Hepatocyte (in vitro differentiated cells): ENCODE measurements around the gene SMIM24. TPM values are rescaled to one million over a fixed set of nuclear protein-coding genes. Genes with fewer than 3 reads are reported as not detected.

Experiments
- DNase-seq: peaks from one replicate; pipeline ENCODE4 v3.0.0-alpha.2; 2016; ENCODE audit warnings: low spot score
- H2AFZ ChIP-seq: fragments of 200-600 bp; sonication (generic); 2 replicates; pipeline ENCODE4 v1.6.0; 2016; ENCODE audit warnings: antibody characterized with exemption, mild to moderate bottlenecking
- H3K27ac ChIP-seq: fragments of 200-600 bp; sonication (generic); 2 replicates; pipeline ENCODE4 v1.5.1; 2016; ENCODE audit warnings: mild to moderate bottlenecking
- H3K27me3 ChIP-seq: fragments of 200-600 bp; sonication (generic); 2 replicates; pipeline ENCODE4 v1.6.1; 2016
- H3K36me3 ChIP-seq: fragments of 200-600 bp; sonication (generic); replicated peaks from 2 replicates; pipeline ENCODE4 v1.5.1; 2016; ENCODE audit warnings: low read depth; ENCODE audit not compliant: insufficient read depth
- H3K4me1 ChIP-seq: fragments of 200-600 bp; sonication (generic); 2 replicates; pipeline ENCODE4 v1.5.1; 2016; ENCODE audit warnings: mild to moderate bottlenecking, moderate library complexity; ENCODE audit not compliant: insufficient read depth
- H3K4me2 ChIP-seq: fragments of 200-600 bp; sonication (generic); 2 replicates; pipeline ENCODE4 v1.6.0; 2016
- H3K4me3 ChIP-seq: fragments of 200-600 bp; sonication (generic); 2 replicates; pipeline ENCODE4 v1.5.1; 2016; ENCODE audit warnings: mild to moderate bottlenecking
- H3K79me2 ChIP-seq: fragments of 200-600 bp; sonication (generic); 2 replicates; pipeline ENCODE4 v1.6.0; 2017; ENCODE audit warnings: mild to moderate bottlenecking
- H3K9me2 ChIP-seq: fragments of 200-600 bp; sonication (generic); replicated peaks from 2 replicates; pipeline ENCODE4 v1.6.0; 2017; ENCODE audit warnings: mild to moderate bottlenecking; ENCODE audit not compliant: insufficient read depth
- H3K9me3 ChIP-seq: fragments of 200-600 bp; sonication (generic); 2 replicates; pipeline ENCODE4 v1.5.1; 2016; ENCODE audit warnings: low read depth, mild to moderate bottlenecking
- H4K20me1 ChIP-seq: fragments of 200-600 bp; sonication (generic); 2 replicates; pipeline ENCODE4 v1.6.0; 2016; ENCODE audit warnings: mild to moderate bottlenecking; ENCODE audit not compliant: insufficient read depth, poor library complexity, severe bottlenecking
- CTCF ChIP-seq: fragments of 200-600 bp; sonication (generic); IDR thresholded peaks from 2 replicates; pipeline ENCODE4 v1.5.1; 2016; ENCODE audit warnings: antibody characterized with exemption, mild to moderate bottlenecking; ENCODE audit not compliant: poor library complexity
- EZH2 ChIP-seq: fragments of 200-600 bp; sonication (generic); IDR thresholded peaks from 2 replicates; pipeline ENCODE4 v1.6.1; 2016; ENCODE audit warnings: antibody characterized with exemption, mild to moderate bottlenecking, borderline replicate concordance
- EZH2phosphoT487 ChIP-seq: fragments of 200-600 bp; sonication (generic); IDR thresholded peaks from one replicate; pipeline ENCODE4 v1.6.1; 2018; ENCODE audit warnings: antibody characterized with exemption, mild to moderate bottlenecking, low read depth, moderate library complexity; ENCODE audit not compliant: unreplicated experiment, severe bottlenecking
- WGBS: methylation state at CpG from one replicate; pipeline ENCODE4 v1.1.6; 2016; ENCODE audit warnings: low lambda C conversion rate; ENCODE audit errors: missing lambda C conversion rate; 5-methylcytosine and 5-hydroxymethylcytosine counted together
- polyA plus RNA-seq: library from polyadenylated mRNA; unstranded; fragments of >200 nt; fragmentation: Nextera tagmentation; extraction: Ambion mirVana; gene quantifications from 2 replicates; pipeline ENCODE4 v1.2.1, GENCODE V29; 2016
- total RNA-seq: library from RNA; depleted of rRNA; stranded (reverse); fragments of >200 nt; gene quantifications from 2 replicates; pipeline ENCODE4 v1.2.3, GENCODE V29; 2014

Gene SMIM24
- total and polyA plus RNA-seq, 2 experiments from 2014 or later: 81.2 to 151 TPM

- Histone ChIP-seq H3K9me3 (no peaks in the 10 kb centered on the region), H3K4me3 (no peak overlapping the region), H4K20me1 (peaks cover 21% of the 10 kb centered on the region), H3K4me1 (peaks cover 11% of the 10 kb centered on the region), H3K4me2 (peak overlapping the region; percentile 78), H3K79me2 (peaks cover 41% of the 10 kb centered on the region), H3K27ac (peak overlapping the region; percentile 91), H3K9me2 (no peaks in the 10 kb centered on the region), H2AFZ (no peak overlapping the region), H3K27me3 (no peaks in the 10 kb centered on the region), H3K36me3 (no peaks in the 10 kb centered on the region)
- TF ChIP-seq CTCF (no peak), EZH2phosphoT487 (no peak), EZH2 (no peak)
- no peak for DNase-seq
- 65% methylated on average over 5 of the region's 5 CpGs for WGBS
These were observed 24.4 kb upstream of the SMIM24 start for GRCh38 chr19:3504735-3505134.

- WGBS: 85% methylated on average over 13 of the region's 13 CpGs
- peaks cover 39% of the 10 kb centered on the region for H3K79me2 ChIP-seq
These were observed 22.8 kb upstream of the SMIM24 start for GRCh38 chr19:3503036-3503572.

GRCh38 chr19:3501780-3502179, 21.5 kb upstream of the SMIM24 start:
- DNase-seq: no peak
- Histone ChIP-seq H3K9me2 (no peaks in the 10 kb centered on the region), H3K4me1 (peaks cover 4% of the 10 kb centered on the region), H3K9me3 (no peaks in the 10 kb centered on the region), H3K4me3 (no peak overlapping the region), H3K27me3 (no peaks in the 10 kb centered on the region), H2AFZ (no peak overlapping the region), H3K27ac (no peak overlapping the region), H3K79me2 (peaks cover 37% of the 10 kb centered on the region), H3K36me3 (no peaks in the 10 kb centered on the region), H3K4me2 (no peak overlapping the region), H4K20me1 (no peaks in the 10 kb centered on the region)
- 96% methylated on average over 3 of the region's 3 CpGs for WGBS
- TF ChIP-seq EZH2phosphoT487 (no peak), EZH2 (no peak), CTCF (no peak)

More at GRCh38 chr19:3503036-3503572, 22.8 kb upstream of the SMIM24 start:
- Histone ChIP-seq H3K36me3 (no peaks in the 10 kb centered on the region), H3K9me2 (no peaks in the 10 kb centered on the region), H3K9me3 (no peaks in the 10 kb centered on the region), H3K27me3 (no peaks in the 10 kb centered on the region), H3K4me2 (no peak overlapping the region), H3K4me3 (no peak overlapping the region), H3K4me1 (peaks cover 10% of the 10 kb centered on the region), H4K20me1 (peaks cover 6% of the 10 kb centered on the region), H3K27ac (no peak overlapping the region), H2AFZ (no peak overlapping the region)
- TF ChIP-seq CTCF (no peak), EZH2 (no peak), EZH2phosphoT487 (no peak)
- no peak for DNase-seq
